BE2C (cell line): ENCODE data around the gene HSPB3.

Experiments used
- DNase-seq: peaks from one replicate; pipeline ENCODE4 v3.0.0-alpha.2; 2020
- H3K27me3 ChIP-seq: fragments of 250-450 bp; sonication (Bioruptor Pico); 2 replicates; pipeline ENCODE4 v1.5.1; 2020; ENCODE audit warnings: mild to moderate bottlenecking
- H3K36me3 ChIP-seq: fragments of 250-450 bp; sonication (Bioruptor Pico); 2 replicates; pipeline ENCODE4 v1.5.1; 2020; ENCODE audit warnings: mild to moderate bottlenecking
- H3K4me1 ChIP-seq: fragments of 250-450 bp; sonication (Bioruptor Pico); 2 replicates; pipeline ENCODE4 v1.5.1; 2020
- H3K4me3 ChIP-seq: 2 replicates; pipeline ENCODE4 v1.5.1; 2011; ENCODE audit warnings: low read depth, low read length
- H3K9me3 ChIP-seq: fragments of 250-450 bp; sonication (Bioruptor Pico); 2 replicates; pipeline ENCODE4 v1.5.1; 2020
- TF ChIP-seq, protein P1 (sequence below): IDR thresholded peaks from 2 replicates; pipeline ENCODE4 v1.5.1; 2012; ENCODE audit warnings: mild to moderate bottlenecking, low read depth, low read length

HSPB3 gene

DNA sequence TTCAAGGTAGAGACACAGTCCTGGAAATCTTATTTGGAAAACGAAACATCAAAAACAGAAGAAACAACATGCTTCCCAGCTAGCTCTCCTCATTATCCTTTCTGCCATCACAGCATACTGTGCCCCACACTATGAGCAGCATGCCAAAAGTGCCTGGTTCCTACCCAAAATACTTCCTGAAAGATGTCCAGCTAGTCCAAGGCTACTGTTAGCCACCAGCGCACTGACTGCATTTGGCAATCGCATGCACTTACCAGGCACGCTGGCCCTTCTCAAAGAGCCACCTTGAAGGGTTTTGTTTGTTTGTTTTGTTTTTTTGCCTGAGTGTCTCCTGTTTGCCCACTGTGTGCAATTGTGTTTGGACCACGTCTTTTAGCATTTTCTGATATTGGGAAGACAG lies 6.8 kb downstream of the HSPB3 start:
- Histone ChIP-seq H3K4me1 (no peaks in the 10 kb centered on the region), H3K36me3 (no peaks in the 10 kb centered on the region), H3K4me3 (no peak overlapping the region), H3K27me3 (no peaks in the 10 kb centered on the region; the same call in 1 of the 2 replicates), H3K9me3 (no peaks in the 10 kb centered on the region)
- no peak for DNase-seq
- TF ChIP-seq, protein P1, sequence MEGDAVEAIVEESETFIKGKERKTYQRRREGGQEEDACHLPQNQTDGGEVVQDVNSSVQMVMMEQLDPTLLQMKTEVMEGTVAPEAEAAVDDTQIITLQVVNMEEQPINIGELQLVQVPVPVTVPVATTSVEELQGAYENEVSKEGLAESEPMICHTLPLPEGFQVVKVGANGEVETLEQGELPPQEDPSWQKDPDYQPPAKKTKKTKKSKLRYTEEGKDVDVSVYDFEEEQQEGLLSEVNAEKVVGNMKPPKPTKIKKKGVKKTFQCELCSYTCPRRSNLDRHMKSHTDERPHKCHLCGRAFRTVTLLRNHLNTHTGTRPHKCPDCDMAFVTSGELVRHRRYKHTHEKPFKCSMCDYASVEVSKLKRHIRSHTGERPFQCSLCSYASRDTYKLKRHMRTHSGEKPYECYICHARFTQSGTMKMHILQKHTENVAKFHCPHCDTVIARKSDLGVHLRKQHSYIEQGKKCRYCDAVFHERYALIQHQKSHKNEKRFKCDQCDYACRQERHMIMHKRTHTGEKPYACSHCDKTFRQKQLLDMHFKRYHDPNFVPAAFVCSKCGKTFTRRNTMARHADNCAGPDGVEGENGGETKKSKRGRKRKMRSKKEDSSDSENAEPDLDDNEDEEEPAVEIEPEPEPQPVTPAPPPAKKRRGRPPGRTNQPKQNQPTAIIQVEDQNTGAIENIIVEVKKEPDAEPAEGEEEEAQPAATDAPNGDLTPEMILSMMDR = no peak

DNA sequence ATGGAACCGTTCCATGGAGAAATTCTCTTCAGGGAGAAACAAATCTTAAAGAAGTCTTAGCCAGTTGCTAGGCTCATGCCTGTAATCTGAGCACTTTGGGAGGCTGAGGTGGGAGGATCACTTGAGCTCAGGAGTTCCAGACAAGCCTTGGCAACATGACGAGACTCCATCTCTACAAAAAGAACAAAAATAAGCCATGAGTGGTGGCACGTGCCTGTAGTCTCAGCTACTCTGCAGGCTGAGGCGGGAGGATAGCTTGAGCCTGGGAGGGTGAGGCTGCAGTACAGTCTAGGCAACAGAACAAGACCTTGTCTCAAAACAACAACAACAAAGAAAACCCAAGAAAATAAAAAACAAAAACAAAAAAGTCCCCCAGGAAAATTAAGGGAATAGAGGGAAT lies 8.2 kb downstream of the HSPB3 start:
- no peaks in the 10 kb centered on the region for H3K9me3 ChIP-seq
- H3K36me3 ChIP-seq = no peaks in the 10 kb centered on the region
- H3K4me1 ChIP-seq = no peaks in the 10 kb centered on the region
- H3K27me3 ChIP-seq = no peaks in the 10 kb centered on the region
- H3K4me3 ChIP-seq = no peak overlapping the region
- TF ChIP-seq, protein P1 = no peak
- DNase-seq = no peak

DNA sequence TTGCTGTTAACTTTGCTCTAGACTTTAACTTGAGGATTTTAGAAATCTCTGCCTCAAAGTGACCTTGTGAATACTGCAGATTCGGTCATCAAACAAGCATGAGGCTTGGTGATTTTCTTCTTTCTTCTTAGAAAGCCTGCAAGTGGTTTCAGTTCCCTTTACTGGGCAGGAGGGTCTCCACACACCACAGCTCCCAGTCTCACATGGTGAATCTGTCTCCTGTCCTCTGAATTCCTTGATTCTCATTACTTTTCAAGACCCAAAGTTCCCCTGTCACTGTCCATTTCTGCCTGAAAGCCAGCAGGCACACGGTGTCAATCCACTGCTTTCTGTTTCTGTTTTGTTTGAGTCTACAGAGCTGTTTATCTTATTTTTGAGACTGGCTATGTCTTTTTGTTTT lies 14.1 kb downstream of the HSPB3 start:
- no peak for DNase-seq
- H3K4me3 ChIP-seq = no peak overlapping the region
- no peaks in the 10 kb centered on the region for H3K36me3 ChIP-seq
- no peaks in the 10 kb centered on the region for H3K9me3 ChIP-seq
- H3K27me3 ChIP-seq = no peaks in the 10 kb centered on the region
- TF ChIP-seq, protein P1 = no peak
- H3K4me1 ChIP-seq = no peaks in the 10 kb centered on the region

DNA sequence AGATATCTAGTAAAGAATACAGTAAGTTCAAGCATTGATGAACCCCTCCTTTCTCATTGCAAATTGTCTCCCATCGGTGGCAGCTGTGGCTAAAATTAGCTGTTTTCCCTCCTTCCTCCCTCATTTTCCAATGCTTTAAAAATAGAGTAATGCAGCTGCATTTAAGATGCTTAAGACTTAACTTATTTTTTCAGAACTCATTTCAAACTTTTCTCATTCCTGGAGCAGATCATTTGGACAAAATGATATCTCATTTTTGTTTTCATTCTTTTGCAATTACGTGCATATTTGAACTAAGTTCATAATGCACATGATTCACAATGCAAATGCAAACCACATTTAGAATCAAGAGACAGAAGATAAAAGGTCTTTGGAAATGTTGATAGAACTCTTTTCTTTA lies 14.6 kb downstream of the HSPB3 start:
- Histone ChIP-seq H3K27me3 (no peaks in the 10 kb centered on the region), H3K36me3 (no peaks in the 10 kb centered on the region), H3K9me3 (no peaks in the 10 kb centered on the region), H3K4me1 (no peaks in the 10 kb centered on the region), H3K4me3 (no peak overlapping the region)
- TF ChIP-seq, protein P1 = no peak
- no peak for DNase-seq

DNA sequence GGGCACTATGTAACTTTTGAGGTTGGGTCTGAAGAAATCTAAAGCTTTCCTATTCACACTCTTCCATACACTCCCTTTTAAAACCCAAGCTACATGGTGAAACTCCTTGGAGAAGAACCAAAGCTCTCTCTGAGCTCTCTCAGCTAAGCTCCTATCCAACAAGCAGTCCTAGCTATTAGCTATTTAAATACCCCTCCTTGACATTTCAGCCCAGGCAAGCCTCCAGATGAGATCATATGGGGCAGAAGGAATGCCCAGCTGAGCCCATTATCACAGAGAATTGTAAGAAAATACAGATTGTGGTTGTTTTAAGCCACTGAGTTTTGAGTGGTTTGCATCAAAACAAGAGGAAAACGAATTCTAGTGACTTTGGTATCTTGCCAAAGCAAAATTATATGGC lies 15.2 kb downstream of the HSPB3 start:
- Histone ChIP-seq H3K4me1 (no peaks in the 10 kb centered on the region), H3K27me3 (no peaks in the 10 kb centered on the region), H3K36me3 (no peaks in the 10 kb centered on the region), H3K9me3 (no peaks in the 10 kb centered on the region), H3K4me3 (no peak overlapping the region)
- no peak for DNase-seq
- TF ChIP-seq, protein P1 = no peak

DNA sequence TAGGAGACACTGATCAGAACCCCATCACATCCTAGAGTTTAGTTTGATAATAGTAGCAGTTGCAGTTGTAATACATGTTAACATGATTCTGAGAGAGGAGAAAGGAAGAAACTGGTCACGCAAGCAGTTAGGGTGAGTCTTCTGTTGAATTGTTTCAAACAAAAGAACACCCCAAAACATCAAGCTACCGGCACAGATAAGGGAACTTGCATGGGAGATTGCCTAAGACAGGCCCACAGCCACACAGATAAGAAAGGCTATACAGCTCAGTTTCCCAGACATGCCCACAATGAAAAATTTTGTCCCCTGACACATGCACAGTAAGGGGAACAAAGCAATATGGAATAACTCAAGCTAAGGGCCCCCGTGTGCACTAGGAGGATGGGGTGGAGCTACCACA lies 15.9 kb downstream of the HSPB3 start:
- Histone ChIP-seq H3K9me3 (no peaks in the 10 kb centered on the region), H3K27me3 (no peaks in the 10 kb centered on the region), H3K36me3 (no peaks in the 10 kb centered on the region), H3K4me1 (no peaks in the 10 kb centered on the region), H3K4me3 (no peak overlapping the region)
- TF ChIP-seq, protein P1 = no peak
- no peak for DNase-seq
